IMR-90 (cell line): ENCODE data around the gene ABCA5.
A peak's percentile ranks its signal among the peaks of the same experiment; 100 is the strongest.

Experiments
- BHLHE40 ChIP-seq: fragments of 150-350 bp; IDR thresholded peaks from 2 replicates; pipeline ENCODE4 v1.6.1; 2016; ENCODE audit warnings: mild to moderate bottlenecking, low read depth, low read length
- ELK1 ChIP-seq: fragments of 150-350 bp; IDR thresholded peaks from 2 replicates; pipeline ENCODE4 v1.6.1; 2016; ENCODE audit warnings: low read depth, mild to moderate bottlenecking, low read length, moderate library complexity, borderline replicate concordance
- NFE2L2 ChIP-seq: fragments of 150-350 bp; IDR thresholded peaks from 2 replicates; pipeline ENCODE4 v1.6.1; 2016; ENCODE audit warnings: low read depth, mild to moderate bottlenecking, low read length
- POLR2A ChIP-seq: IDR thresholded peaks from 2 replicates; pipeline ENCODE4 v1.6.1; 2012; ENCODE audit warnings: mild to moderate bottlenecking, low read depth, low read length
- RAD21 ChIP-seq: IDR thresholded peaks from 2 replicates; pipeline ENCODE4 v1.6.1; 2012; ENCODE audit warnings: low read length, improper control_type of control experiment
- RFX5 ChIP-seq: IDR thresholded peaks from 2 replicates; pipeline ENCODE4 v1.8.0; 2012; ENCODE audit warnings: low read depth, mild to moderate bottlenecking, low read length, moderate library complexity
- TF ChIP-seq, protein P1 (sequence below): conservative IDR thresholded peaks from 2 replicates; pipeline ENCODE4 v1.5.1; 2012; ENCODE audit warnings: mild to moderate bottlenecking, low read depth, low read length, improper control_type of control experiment
- TF ChIP-seq, protein P2 (sequence below): fragments of 150-350 bp; IDR thresholded peaks from 2 replicates; pipeline ENCODE4 v1.6.1; 2017; ENCODE audit warnings: mild to moderate bottlenecking, antibody characterized with exemption, low read length, low read depth

DNA sequence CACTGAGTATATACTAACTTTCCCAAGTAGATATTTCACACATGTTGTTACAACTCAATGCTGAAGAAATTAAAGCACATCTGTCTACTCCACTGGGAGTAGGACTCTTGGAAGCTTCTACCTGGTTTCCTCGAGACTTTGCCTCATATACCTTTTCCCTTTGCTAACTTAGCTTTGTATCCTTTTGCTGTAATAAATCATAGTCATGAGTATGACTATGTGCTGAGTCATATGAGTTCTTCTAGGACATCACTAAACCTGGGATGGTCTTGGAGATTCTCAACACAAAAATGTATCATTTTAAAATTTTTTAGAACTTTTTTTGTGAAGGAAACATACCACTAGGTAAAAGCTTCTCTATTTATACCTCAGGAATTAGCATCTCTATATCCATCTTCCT is 39.8 kb downstream of the ABCA5 start:
- TF ChIP-seq, protein P1, sequence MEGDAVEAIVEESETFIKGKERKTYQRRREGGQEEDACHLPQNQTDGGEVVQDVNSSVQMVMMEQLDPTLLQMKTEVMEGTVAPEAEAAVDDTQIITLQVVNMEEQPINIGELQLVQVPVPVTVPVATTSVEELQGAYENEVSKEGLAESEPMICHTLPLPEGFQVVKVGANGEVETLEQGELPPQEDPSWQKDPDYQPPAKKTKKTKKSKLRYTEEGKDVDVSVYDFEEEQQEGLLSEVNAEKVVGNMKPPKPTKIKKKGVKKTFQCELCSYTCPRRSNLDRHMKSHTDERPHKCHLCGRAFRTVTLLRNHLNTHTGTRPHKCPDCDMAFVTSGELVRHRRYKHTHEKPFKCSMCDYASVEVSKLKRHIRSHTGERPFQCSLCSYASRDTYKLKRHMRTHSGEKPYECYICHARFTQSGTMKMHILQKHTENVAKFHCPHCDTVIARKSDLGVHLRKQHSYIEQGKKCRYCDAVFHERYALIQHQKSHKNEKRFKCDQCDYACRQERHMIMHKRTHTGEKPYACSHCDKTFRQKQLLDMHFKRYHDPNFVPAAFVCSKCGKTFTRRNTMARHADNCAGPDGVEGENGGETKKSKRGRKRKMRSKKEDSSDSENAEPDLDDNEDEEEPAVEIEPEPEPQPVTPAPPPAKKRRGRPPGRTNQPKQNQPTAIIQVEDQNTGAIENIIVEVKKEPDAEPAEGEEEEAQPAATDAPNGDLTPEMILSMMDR = no peak
- TF ChIP-seq POLR2A = no peak
- no peak for TF ChIP-seq ELK1
- no peak for TF ChIP-seq BHLHE40
- TF ChIP-seq NFE2L2 = peak; percentile 55; the same call in 1 of the 2 replicates
- TF ChIP-seq RFX5 = no peak
- TF ChIP-seq, protein P2, sequence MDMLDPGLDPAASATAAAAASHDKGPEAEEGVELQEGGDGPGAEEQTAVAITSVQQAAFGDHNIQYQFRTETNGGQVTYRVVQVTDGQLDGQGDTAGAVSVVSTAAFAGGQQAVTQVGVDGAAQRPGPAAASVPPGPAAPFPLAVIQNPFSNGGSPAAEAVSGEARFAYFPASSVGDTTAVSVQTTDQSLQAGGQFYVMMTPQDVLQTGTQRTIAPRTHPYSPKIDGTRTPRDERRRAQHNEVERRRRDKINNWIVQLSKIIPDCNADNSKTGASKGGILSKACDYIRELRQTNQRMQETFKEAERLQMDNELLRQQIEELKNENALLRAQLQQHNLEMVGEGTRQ = no peak
- TF ChIP-seq RAD21 = no peak
